Urinary bladder (tissue), 4 donors: ENCODE results near the gene NPTXR. TPM values are rescaled to one million over a fixed set of nuclear protein-coding genes. Genes with fewer than 3 reads are reported as not detected.

ENCODE experiments used
- DNase-seq: peaks from one replicate; pipeline ENCODE4 v3.0.0-alpha.2; 2015; ENCODE audit errors: extremely low spot score
- H3K27ac ChIP-seq: one replicate; pipeline ENCODE4 v1.5.1; 2013; ENCODE audit warnings: low read depth, mild to moderate bottlenecking, moderate library complexity
- H3K36me3 ChIP-seq: one replicate; pipeline ENCODE4 v1.6.1; 2013; ENCODE audit warnings: mild to moderate bottlenecking, moderate library complexity; ENCODE audit not compliant: insufficient read depth
- H3K4me1 ChIP-seq: one replicate; pipeline ENCODE4 v1.6.1; 2013; ENCODE audit warnings: mild to moderate bottlenecking, moderate library complexity; ENCODE audit not compliant: insufficient read depth
- H3K4me3 ChIP-seq: one replicate; pipeline ENCODE4 v1.5.1; 2013; ENCODE audit warnings: low read depth, low read length
- WGBS: extraction: QIAGEN DNeasy Blood & Tissue Kit; methylation state at CpG from one replicate; pipeline ENCODE4 v1.1.7; 2013; 5-methylcytosine and 5-hydroxymethylcytosine counted together
- polyA plus RNA-seq: library from polyadenylated mRNA; stranded (reverse); fragments of 200-250 nt; gene quantifications from one replicate; pipeline ENCODE4 v1.2.3, GENCODE V29; 2013
- total RNA-seq: library from RNA; depleted of rRNA; stranded (reverse); fragments of >200 nt; gene quantifications from one replicate; pipeline ENCODE4 v1.2.3, GENCODE V29; 2014
- donor health status: healthy with polysubstance abuse.
- donor health status: healthy.

NPTXR gene
- total and polyA plus RNA-seq, 2 donors = 4.2 to 15.1 TPM

GRCh38 chr22:38783095-38783615, 60.7 kb downstream of the NPTXR start:
- no peaks in the 10 kb centered on the region for H3K4me1 ChIP-seq
- WGBS = 68% methylated on average over 14 of the region's 14 CpGs
- no peak overlapping the region for H3K4me3 ChIP-seq
- no peaks in the 10 kb centered on the region for H3K36me3 ChIP-seq
- DNase-seq = no peak
- no peak overlapping the region for H3K27ac ChIP-seq

GRCh38 chr22:38782402-38783094, 61.3 kb downstream of the NPTXR start:
- no peaks in the 10 kb centered on the region for H3K4me1 ChIP-seq
- H3K4me3 ChIP-seq = no peak overlapping the region
- DNase-seq = no peak
- H3K27ac ChIP-seq = no peak overlapping the region
- WGBS = 72% methylated on average over 13 of the region's 13 CpGs
- no peaks in the 10 kb centered on the region for H3K36me3 ChIP-seq

GRCh38 chr22:38781033-38781432, 62.8 kb downstream of the NPTXR start:
- Histone ChIP-seq H3K36me3 (no peaks in the 10 kb centered on the region), H3K4me3 (no peak overlapping the region), H3K4me1 (no peaks in the 10 kb centered on the region), H3K27ac (no peak overlapping the region)
- 82% methylated on average over 13 of the region's 13 CpGs for WGBS
- DNase-seq = no peak

DNA sequence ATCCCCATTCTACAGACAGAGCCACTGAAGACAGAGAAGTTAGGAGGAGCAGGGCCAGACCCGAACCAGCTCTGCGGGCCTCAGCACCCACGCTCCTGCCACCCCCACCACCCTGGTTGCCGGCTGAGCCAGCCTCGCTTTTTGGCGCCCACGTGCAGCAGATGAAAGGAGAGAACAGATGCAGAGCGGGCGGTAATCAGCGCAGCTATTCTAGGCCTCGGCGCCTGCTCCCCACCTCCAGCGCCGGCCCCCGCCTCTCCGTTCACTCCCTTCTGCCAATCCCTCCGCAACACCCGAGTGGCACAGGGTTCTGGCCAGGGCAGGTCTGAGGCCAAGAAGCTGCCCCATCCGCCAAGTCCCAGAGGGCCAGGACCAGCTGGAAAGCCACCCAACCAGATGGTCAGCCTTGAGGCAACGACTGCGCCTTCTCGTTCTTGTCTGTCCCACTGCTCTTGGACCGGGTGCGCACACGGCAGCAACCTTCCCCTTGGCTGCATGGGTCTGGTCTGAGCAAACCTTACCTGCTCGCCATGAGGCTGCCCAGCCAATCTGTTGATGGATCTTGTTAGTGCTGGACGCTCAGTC, 66.6 kb downstream of the NPTXR start:
- WGBS = 94% methylated on average over 27 of the region's 27 CpGs
- Histone ChIP-seq H3K4me3 (no peak overlapping the region), H3K36me3 (no peaks in the 10 kb centered on the region), H3K4me1 (no peaks in the 10 kb centered on the region), H3K27ac (no peak overlapping the region)
- no peak for DNase-seq

GRCh38 chr22:38776086-38776485, 67.7 kb downstream of the NPTXR start:
- H3K36me3 ChIP-seq = no peaks in the 10 kb centered on the region
- 59% methylated on average over 6 of the region's 6 CpGs for WGBS
- H3K27ac ChIP-seq = no peak overlapping the region
- no peaks in the 10 kb centered on the region for H3K4me1 ChIP-seq
- no peak overlapping the region for H3K4me3 ChIP-seq
- no peak for DNase-seq

- no peak overlapping the region for H3K27ac ChIP-seq
- no peaks in the 10 kb centered on the region for H3K36me3 ChIP-seq
- no peak overlapping the region for H3K4me3 ChIP-seq
- no peaks in the 10 kb centered on the region for H3K4me1 ChIP-seq
- DNase-seq = no peak
- WGBS = 70% methylated on average over 13 of the region's 13 CpGs
Observed at GRCh38 chr22:38775656-38776055, 68.2 kb downstream of the NPTXR start.

DNA sequence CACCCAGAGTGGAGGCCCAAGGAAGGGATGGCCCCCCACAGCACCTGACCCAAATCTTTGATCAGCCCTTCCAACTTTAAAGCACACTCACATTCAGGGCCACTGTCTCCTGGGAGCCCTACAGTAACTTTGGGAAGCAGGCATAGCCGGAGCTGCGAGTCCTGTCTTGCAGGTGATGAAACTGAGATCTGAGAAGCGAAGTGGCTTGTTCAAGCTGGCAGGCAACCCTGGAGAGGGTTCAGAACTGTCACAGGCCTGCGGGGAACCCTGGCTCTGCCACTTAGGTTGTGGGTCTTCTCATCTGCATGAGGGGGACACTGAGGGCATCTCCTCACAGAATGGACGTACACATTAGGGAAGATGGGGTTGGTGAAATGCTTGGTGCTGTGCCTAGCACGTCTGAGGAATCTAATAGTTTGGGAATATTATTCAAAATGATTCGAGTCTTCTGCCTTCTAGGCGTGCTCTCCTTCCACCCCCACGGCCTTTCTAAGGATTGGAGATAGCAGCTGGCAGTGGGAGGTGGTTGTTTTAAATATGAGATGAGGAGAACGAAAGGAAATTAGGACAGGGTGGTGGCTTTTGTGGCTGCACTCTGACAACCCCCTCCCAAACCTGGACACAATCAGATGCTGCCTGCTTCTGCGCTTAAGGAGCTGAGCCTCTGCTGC, 69.2 kb downstream of the NPTXR start:
- Histone ChIP-seq H3K4me3 (no peak overlapping the region), H3K27ac (no peak overlapping the region), H3K36me3 (no peaks in the 10 kb centered on the region), H3K4me1 (no peaks in the 10 kb centered on the region)
- 77% methylated on average over 11 of the region's 11 CpGs for WGBS
- DNase-seq = no peak

- no peak overlapping the region for H3K27ac ChIP-seq
- WGBS = 95% methylated on average over 4 of the region's 4 CpGs
- DNase-seq = no peak
- H3K4me1 ChIP-seq = no peaks in the 10 kb centered on the region
- H3K36me3 ChIP-seq = no peaks in the 10 kb centered on the region
- H3K4me3 ChIP-seq = no peak overlapping the region
Observed at GRCh38 chr22:38773363-38773946, 70.4 kb downstream of the NPTXR start.

GRCh38 chr22:38772623-38772873, 71.3 kb downstream of the NPTXR start:
- Histone ChIP-seq H3K36me3 (no peaks in the 10 kb centered on the region), H3K4me1 (no peaks in the 10 kb centered on the region)
- WGBS = 84% methylated on average over 8 of the region's 8 CpGs

GRCh38 chr22:38770257-38770949, 73.4 kb downstream of the NPTXR start:
- WGBS = 92% methylated on average over 16 of the region's 16 CpGs

More at GRCh38 chr22:38772623-38772873, 71.3 kb downstream of the NPTXR start:
- no peak for DNase-seq
- Histone ChIP-seq H3K4me3 (no peak overlapping the region), H3K27ac (no peak overlapping the region)

More at GRCh38 chr22:38770257-38770949, 73.4 kb downstream of the NPTXR start:
- Histone ChIP-seq H3K27ac (no peak overlapping the region), H3K4me3 (no peak overlapping the region), H3K36me3 (no peaks in the 10 kb centered on the region), H3K4me1 (no peaks in the 10 kb centered on the region)
- no peak for DNase-seq

Other genes with a start within 250 kb of the NPTXR start
- gene FAM227A, start 187.6 kb downstream of the NPTXR start, total RNA-seq = 4.9 TPM
- 0.48 TPM for gene FAM227A, start 187.6 kb downstream of the NPTXR start, polyA plus RNA-seq
- gene CBY1, start 187.4 kb downstream of the NPTXR start, total RNA-seq = 17.0 TPM
- gene CBY1, start 187.4 kb downstream of the NPTXR start, polyA plus RNA-seq = 63.5 TPM
- 34.4 TPM for gene TOMM22, start 162.1 kb downstream of the NPTXR start, total RNA-seq
- gene TOMM22, start 162.1 kb downstream of the NPTXR start, polyA plus RNA-seq = 35.8 TPM
- gene JOSD1, start 143.1 kb downstream of the NPTXR start, total RNA-seq = 40.2 TPM
- 43.9 TPM for gene JOSD1, start 143.1 kb downstream of the NPTXR start, polyA plus RNA-seq
- 30.8 TPM for gene GTPBP1, start 138.1 kb downstream of the NPTXR start, total RNA-seq
- gene GTPBP1, start 138.1 kb downstream of the NPTXR start, polyA plus RNA-seq = 27.8 TPM
- gene SUN2, start 88.0 kb downstream of the NPTXR start, total RNA-seq = 59.7 TPM
- 271 TPM for gene SUN2, start 88.0 kb downstream of the NPTXR start, polyA plus RNA-seq
- 12.4 TPM for gene DNAL4, start 49.9 kb downstream of the NPTXR start, total RNA-seq
- gene DNAL4, start 49.9 kb downstream of the NPTXR start, polyA plus RNA-seq = 21.5 TPM
- 43.1 TPM for gene CBX6, start 28.2 kb upstream of the NPTXR start, total RNA-seq
- gene CBX6, start 28.2 kb upstream of the NPTXR start, polyA plus RNA-seq = 82.0 TPM
- 0.42 TPM for gene APOBEC3A, start 113.6 kb upstream of the NPTXR start, total RNA-seq
- 0.62 TPM for gene APOBEC3A, start 113.6 kb upstream of the NPTXR start, polyA plus RNA-seq
- 1.8 TPM for gene APOBEC3B, start 138.3 kb upstream of the NPTXR start, total RNA-seq
- 1.0 TPM for gene APOBEC3B, start 138.3 kb upstream of the NPTXR start, polyA plus RNA-seq
- 8.1 TPM for gene APOBEC3C, start 170.2 kb upstream of the NPTXR start, total RNA-seq
- 28.9 TPM for gene APOBEC3C, start 170.2 kb upstream of the NPTXR start, polyA plus RNA-seq
- gene APOBEC3D, start 177.1 kb upstream of the NPTXR start, total RNA-seq = 1.3 TPM
- 2.7 TPM for gene APOBEC3D, start 177.1 kb upstream of the NPTXR start, polyA plus RNA-seq
- gene APOBEC3F, start 196.8 kb upstream of the NPTXR start, total RNA-seq = 4.7 TPM
- gene APOBEC3F, start 196.8 kb upstream of the NPTXR start, polyA plus RNA-seq = 4.4 TPM
- gene APOBEC3G, start 233.2 kb upstream of the NPTXR start, total RNA-seq = 10.1 TPM
- gene APOBEC3G, start 233.2 kb upstream of the NPTXR start, polyA plus RNA-seq = 12.7 TPM